Natural killer cell (primary cell): ENCODE results near the gene CAMSAP2. TPM values are rescaled to one million over a fixed set of nuclear protein-coding genes. Genes with fewer than 3 reads are reported as not detected.

Source experiments
- ATAC-seq, 3 donors: fragments of 150-1000 bp in 2 of 3; fragments of 200-7000 bp in 1 of 3; cut with Tn5 transposase; 1 replicate in 1 of 3; 2 replicates in 2 of 3; pipeline ENCODE4 v1.10.0; 2021; ENCODE audit warnings: mild to moderate bottlenecking in 2 of 3, moderate library complexity in 2 of 3
- DNase-seq, 2 donors: peaks; one replicate each; pipeline versions ENCODE4 v3.0.0 to v3.0.0-alpha.2; 2013 to 2021; ENCODE audit warnings: mixed read lengths in 1 of 2
- H3K27ac ChIP-seq: one replicate; pipeline ENCODE4 v1.5.1; 2013; ENCODE audit warnings: mild to moderate bottlenecking, low read length
- H3K27me3 ChIP-seq: one replicate; pipeline ENCODE4 v1.6.1; 2013; ENCODE audit warnings: low read length; ENCODE audit not compliant: control insufficient read depth, insufficient read depth
- H3K36me3 ChIP-seq: one replicate; pipeline ENCODE4 v1.6.1; 2013; ENCODE audit warnings: low read length; ENCODE audit not compliant: control insufficient read depth, insufficient read depth
- H3K4me1 ChIP-seq: one replicate; pipeline ENCODE4 v1.6.1; 2013; ENCODE audit warnings: low read length; ENCODE audit not compliant: control insufficient read depth, insufficient read depth
- H3K4me3 ChIP-seq: one replicate; pipeline ENCODE4 v1.5.1; 2013; ENCODE audit warnings: low read length
- H3K9me3 ChIP-seq: one replicate; pipeline ENCODE4 v1.6.1; 2013; ENCODE audit warnings: low read length; ENCODE audit not compliant: control insufficient read depth, insufficient read depth
- H3K27ac Mint-ChIP-seq, 2 donors: one replicate each; pipeline ENCODE4 v1.8.0; 2022; ENCODE audit warnings: mild to moderate bottlenecking in 2 of 2, mixed read lengths in 2 of 2, moderate library complexity in 1 of 2
- H3K27me3 Mint-ChIP-seq, 2 donors: one replicate each; pipeline ENCODE4 v1.8.0; 2022; ENCODE audit warnings: low read depth in 2 of 2, mixed read lengths in 2 of 2
- H3K36me3 Mint-ChIP-seq: one replicate; pipeline ENCODE4 v1.8.0; 2022; ENCODE audit warnings: mixed read lengths
- H3K4me1 Mint-ChIP-seq, 2 donors: one replicate each; pipeline ENCODE4 v1.8.0; 2022; ENCODE audit warnings: mixed read lengths in 2 of 2
- H3K4me3 Mint-ChIP-seq: one replicate; pipeline ENCODE4 v1.8.0; 2022; ENCODE audit warnings: mild to moderate bottlenecking, moderate library complexity, mixed read lengths
- H3K9me3 Mint-ChIP-seq, 2 donors: one replicate each; pipeline ENCODE4 v1.8.0; 2022; ENCODE audit warnings: mixed read lengths in 2 of 2
- WGBS: methylation state at CpG from one replicate; pipeline ENCODE4 v1.1.7; 2013; ENCODE audit warnings: missing lambda C conversion rate; ENCODE audit not compliant: insufficient coverage; 5-methylcytosine and 5-hydroxymethylcytosine counted together
- intact Hi-C: fragments of 100-400 bp; cut with micrococcal nuclease; formaldehyde crosslinking; loops from one replicate; pipeline ENCODE4 v1.14.2; 2022
- total RNA-seq, 4 donors: library from RNA; stranded (reverse); fragments of 120-200 nt in 1 of 4; gene quantifications; one replicate each; pipeline versions ENCODE4 v1.2.3 to v1.2.4, GENCODE V29; 2013 to 2022
- TF ChIP-seq, protein P1 (sequence below): fragments of 200-600 bp; IDR thresholded peaks from one replicate; pipeline ENCODE4 v1.8.0; 2022; ENCODE audit warnings: antibody characterized with exemption

Gene CAMSAP2
- total RNA-seq, 3 donors from 2014 or later (not counting 1 experiment from before 2014, with no cell fraction given): 0.25 to 0.89 (median 0.50) TPM

DNA sequence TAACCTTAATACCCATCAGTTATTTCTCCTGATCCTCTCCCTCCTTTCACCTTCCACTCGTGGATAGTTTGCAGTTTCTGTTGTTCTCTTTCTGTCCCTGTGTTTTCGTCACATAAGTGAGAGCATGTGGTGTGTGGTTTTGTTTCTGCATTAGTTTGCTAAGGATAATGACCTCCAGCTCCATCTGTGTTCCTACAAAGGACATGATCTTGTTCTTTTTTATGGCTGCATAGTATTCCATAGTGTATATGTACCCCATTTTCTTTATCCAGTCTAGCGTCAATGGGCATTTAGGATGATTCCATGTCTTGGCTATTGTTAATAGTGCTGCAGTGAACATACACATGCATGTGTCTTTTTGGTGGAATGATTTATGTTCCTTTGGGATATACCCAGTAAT is 97.5 kb downstream of the CAMSAP2 start:
- intact Hi-C loops: no loop called here
- ATAC-seq (no peak), DNase-seq (no peak)
- H3K4me1 ChIP-seq: no peaks in the 10 kb centered on the region
- no peaks in the 10 kb centered on the region for H3K9me3 ChIP-seq
- Mint-ChIP-seq H3K4me3 (no peak overlapping the region), H3K9me3 (no peaks in the 10 kb centered on the region), H3K4me1 (no peaks in the 10 kb centered on the region), H3K27ac (no peak overlapping the region), H3K36me3 (no peaks in the 10 kb centered on the region), H3K27me3 (peaks cover 0 to 9% of the 10 kb centered on the region in 2 donors)
- no peak overlapping the region for H3K27ac ChIP-seq
- H3K27me3 ChIP-seq: no peaks in the 10 kb centered on the region
- H3K36me3 ChIP-seq: no peaks in the 10 kb centered on the region
- no peak overlapping the region for H3K4me3 ChIP-seq
- WGBS: 90% methylated on average over 2 of the region's 3 CpGs
- TF ChIP-seq, protein P1, sequence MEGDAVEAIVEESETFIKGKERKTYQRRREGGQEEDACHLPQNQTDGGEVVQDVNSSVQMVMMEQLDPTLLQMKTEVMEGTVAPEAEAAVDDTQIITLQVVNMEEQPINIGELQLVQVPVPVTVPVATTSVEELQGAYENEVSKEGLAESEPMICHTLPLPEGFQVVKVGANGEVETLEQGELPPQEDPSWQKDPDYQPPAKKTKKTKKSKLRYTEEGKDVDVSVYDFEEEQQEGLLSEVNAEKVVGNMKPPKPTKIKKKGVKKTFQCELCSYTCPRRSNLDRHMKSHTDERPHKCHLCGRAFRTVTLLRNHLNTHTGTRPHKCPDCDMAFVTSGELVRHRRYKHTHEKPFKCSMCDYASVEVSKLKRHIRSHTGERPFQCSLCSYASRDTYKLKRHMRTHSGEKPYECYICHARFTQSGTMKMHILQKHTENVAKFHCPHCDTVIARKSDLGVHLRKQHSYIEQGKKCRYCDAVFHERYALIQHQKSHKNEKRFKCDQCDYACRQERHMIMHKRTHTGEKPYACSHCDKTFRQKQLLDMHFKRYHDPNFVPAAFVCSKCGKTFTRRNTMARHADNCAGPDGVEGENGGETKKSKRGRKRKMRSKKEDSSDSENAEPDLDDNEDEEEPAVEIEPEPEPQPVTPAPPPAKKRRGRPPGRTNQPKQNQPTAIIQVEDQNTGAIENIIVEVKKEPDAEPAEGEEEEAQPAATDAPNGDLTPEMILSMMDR: no peak

DNA sequence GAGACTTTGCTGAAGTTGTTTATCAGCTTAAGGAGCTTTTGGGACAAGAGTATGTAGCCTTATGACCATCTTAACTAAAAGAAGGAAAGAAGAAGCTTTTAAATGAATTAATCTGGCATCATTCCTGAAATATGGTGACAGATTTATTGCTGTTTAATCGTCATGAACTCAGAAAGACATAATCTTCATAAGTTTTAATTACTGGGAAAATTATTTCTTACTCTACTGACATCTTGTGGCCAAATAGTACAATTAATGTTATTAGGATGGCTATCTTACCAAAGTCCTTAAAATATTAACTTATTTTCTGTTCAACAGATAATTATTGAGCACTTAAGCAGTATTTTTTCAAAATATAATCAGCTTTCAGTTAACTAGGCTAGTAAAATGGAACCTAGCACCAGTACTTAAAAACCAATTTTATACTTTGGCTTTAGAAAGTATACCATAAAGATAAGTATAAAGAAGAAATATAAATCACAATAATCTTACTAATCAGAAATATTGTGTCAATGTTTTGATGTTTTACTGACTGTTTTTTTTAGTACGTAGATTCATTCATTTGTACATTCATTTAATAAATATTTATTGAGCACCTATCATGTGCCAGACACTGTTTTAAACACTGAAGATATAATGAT is 99.4 kb downstream of the CAMSAP2 start:
- Histone ChIP-seq H3K9me3 (no peaks in the 10 kb centered on the region), H3K27ac (no peak overlapping the region), H3K27me3 (no peaks in the 10 kb centered on the region), H3K4me3 (no peak overlapping the region), H3K36me3 (no peaks in the 10 kb centered on the region), H3K4me1 (no peaks in the 10 kb centered on the region)
- WGBS: no CpG with 5 or more reads among the region's 2 CpGs
- H3K27ac Mint-ChIP-seq: no peak overlapping the region
- H3K36me3 Mint-ChIP-seq: no peaks in the 10 kb centered on the region
- H3K4me3 Mint-ChIP-seq: no peak overlapping the region
- H3K4me1 Mint-ChIP-seq: no peaks in the 10 kb centered on the region
- no peaks in the 10 kb centered on the region for H3K27me3 Mint-ChIP-seq
- TF ChIP-seq, protein P1: peak; percentile 22
- H3K9me3 Mint-ChIP-seq: no peaks in the 10 kb centered on the region
- DNase-seq (peak in 1 of 2 donors; percentile 6), ATAC-seq (no peak)
- intact Hi-C loops: no loop called here

DNA sequence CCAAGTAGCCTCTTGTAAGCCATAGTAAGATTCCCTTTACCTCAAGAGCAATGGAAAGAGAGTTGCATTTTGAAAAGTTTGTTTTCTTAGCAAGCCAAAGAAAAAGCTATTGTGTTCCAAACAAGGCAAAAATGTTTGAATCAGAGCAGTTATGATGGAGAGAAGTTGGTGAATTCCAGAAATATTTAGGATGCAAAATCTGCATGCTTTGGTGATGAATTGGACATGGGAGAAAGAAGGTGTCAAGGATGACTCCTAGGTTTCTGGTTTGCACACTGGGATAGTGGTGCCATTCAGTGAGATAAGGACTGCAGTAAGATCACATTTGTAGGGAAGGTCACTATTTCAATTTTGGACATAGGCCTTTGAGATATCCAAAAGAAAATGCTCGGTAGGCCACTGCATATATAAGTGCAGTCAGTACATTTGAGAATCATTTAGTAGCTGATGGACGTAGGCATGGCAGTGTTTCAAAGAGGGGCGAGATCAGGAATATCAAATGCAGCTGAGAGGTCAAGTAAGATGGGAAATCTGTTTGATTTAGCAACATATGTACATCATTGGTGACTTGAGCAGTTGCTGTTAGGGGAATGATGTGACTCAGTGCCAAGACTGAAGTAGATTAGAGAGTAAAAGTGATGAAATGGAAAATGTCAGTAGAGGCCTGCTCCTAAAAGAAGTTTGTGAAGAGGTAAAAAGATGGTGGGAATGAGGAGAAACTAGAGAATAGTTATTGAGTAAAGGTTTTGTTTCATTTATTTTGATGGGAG is 100.2 kb downstream of the CAMSAP2 start:
- intact Hi-C loops: no loop called here
- Mint-ChIP-seq H3K36me3 (no peaks in the 10 kb centered on the region), H3K27me3 (no peaks in the 10 kb centered on the region), H3K27ac (no peak overlapping the region), H3K9me3 (no peaks in the 10 kb centered on the region), H3K4me3 (no peak overlapping the region), H3K4me1 (no peaks in the 10 kb centered on the region)
- TF ChIP-seq, protein P1: no peak
- H3K36me3 ChIP-seq: no peaks in the 10 kb centered on the region
- H3K27ac ChIP-seq: no peak overlapping the region
- ATAC-seq (no peak), DNase-seq (no peak)
- H3K27me3 ChIP-seq: no peaks in the 10 kb centered on the region
- H3K4me1 ChIP-seq: no peaks in the 10 kb centered on the region
- WGBS: 97% methylated on average over 3 of the region's 3 CpGs
- no peaks in the 10 kb centered on the region for H3K9me3 ChIP-seq
- H3K4me3 ChIP-seq: no peak overlapping the region
